Stimulated activated CD8-positive, alpha-beta memory T cell treated with anti-CD3 and anti-CD28 coated beads, Interleukin-7, amount 100 ng/mL, for 24 hours (primary cell): Measurements from ENCODE around the gene RNU6-1.

Experiments used
- DNase-seq: peaks from one replicate; pipeline ENCODE4 v3.0.0-alpha.2; 2020; ENCODE audit warnings: low read depth

The RNU6-1 gene

GRCh38 chr15:67820992-67821783, 18.7 kb downstream of the RNU6-1 start:
- DNase-seq = no peak

DNA sequence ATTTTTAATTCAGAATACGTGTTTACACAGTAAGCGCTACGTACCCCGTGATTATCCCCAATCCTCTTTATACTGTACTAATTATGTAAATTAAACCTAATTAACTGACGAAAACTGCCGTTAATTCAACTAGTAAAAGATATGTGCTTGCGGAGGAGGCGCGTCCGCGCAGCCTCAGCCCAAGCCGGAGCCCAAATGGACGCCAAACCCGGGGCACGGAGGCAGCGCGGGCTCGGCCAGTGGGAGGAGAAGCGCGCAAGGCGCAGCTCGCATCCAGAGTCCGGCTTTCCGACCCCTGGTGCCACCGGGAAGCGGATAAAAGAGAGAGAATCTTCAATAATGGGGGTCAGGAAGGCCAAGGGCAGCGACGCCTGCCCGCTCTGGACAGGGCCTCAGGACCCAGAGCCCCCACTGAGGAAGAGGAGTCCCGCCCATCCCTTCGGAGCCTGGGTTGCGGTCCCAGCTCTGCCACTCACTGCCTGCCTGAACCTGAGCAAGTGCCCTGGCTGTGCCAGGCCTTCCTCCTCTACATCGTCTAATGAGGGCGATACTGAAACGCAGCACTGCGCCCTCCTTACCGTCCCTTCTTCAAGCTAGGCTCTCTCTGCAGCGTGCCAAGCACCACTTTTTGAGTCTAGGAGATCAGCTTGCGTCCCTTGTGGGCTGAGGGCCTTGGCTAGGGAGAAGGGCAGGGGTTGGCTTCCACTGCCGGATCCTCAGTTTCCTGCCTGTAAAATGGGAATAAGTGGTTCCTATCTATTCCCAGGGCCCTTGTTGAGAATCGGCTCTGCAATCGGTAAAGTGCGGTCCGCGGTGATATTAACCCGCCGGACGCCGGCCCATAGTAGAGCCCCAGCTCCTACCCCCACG, 19.5 kb downstream of the RNU6-1 start:
- DNase-seq = no peak

DNA sequence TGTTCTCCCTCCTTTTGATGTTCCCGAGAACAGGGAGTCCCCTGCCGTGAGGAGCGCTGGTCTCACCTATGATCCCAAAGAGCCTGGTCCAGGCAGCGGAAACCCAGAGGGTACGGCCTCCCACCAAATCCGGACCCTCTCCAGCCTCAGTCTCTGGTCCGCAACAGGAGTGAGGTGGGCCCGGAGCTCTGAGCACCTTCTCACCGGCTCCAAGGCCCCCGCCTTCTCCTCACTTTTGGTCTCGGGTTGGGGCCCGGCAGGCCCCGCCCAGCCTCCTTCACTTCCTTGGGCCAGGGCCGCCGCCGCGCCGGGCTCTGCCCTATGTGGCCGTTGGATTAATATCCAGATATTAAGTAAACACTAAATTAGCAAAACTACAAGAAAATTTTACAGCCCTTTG, 20.2 kb downstream of the RNU6-1 start:
- DNase-seq = no peak

DNA sequence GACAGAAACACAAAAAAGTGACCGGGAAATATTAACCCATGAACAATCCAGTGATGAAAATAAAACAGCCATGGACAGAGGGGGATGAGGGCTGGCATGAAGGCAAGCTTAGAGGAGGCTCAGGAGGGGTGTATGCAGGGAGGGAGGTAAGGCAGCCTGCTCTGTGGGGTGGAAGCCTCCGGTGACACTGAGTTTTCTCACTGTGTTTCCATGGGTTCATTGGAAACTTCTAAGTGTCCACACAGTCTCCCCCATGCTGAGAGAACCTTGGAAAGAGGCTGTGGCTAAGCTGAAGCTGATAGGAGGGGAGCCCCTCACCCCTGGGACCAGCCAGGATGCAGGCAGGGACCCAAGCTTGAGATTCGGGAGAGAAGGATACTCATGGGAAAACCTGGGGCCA, 21.4 kb downstream of the RNU6-1 start:
- no peak for DNase-seq

GRCh38 chr15:67816668-67817067, 23.2 kb downstream of the RNU6-1 start:
- no peak for DNase-seq

- no peak for DNase-seq
Observed at GRCh38 chr15:67815036-67815592, 24.7 kb downstream of the RNU6-1 start.

DNA sequence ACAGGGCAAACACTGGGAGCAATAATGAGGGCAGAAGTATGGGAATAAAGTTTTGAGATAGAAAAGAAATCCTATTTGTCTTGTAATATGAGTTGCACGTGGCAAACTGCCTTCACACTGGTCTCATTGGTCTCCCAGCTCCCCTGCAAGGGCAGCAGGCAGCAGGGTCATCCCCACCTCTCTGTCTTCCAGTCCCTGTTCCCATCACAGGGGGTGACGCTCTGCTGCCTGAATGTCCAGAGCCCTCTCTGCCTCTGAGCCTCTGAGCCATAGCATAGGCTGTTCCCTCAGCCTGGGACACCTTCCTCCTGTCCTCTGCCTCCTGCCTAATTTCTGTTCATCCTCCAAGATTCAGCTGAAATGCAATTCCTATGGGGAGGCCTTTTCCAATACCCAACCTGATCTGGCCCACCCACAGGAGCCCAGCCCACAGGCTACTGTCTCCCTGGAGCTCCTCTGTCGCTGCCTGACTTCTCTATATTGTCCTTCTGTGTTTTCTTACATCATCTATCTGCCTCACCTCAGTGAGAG, 26.7 kb downstream of the RNU6-1 start:
- no peak for DNase-seq

- DNase-seq = no peak
Observed at GRCh38 chr15:67812241-67812644, 27.6 kb downstream of the RNU6-1 start.

GRCh38 chr15:67809866-67810265, 30.0 kb downstream of the RNU6-1 start:
- DNase-seq = no peak

- no peak for DNase-seq
Observed at GRCh38 chr15:67809441-67809840, 30.4 kb downstream of the RNU6-1 start.

DNA sequence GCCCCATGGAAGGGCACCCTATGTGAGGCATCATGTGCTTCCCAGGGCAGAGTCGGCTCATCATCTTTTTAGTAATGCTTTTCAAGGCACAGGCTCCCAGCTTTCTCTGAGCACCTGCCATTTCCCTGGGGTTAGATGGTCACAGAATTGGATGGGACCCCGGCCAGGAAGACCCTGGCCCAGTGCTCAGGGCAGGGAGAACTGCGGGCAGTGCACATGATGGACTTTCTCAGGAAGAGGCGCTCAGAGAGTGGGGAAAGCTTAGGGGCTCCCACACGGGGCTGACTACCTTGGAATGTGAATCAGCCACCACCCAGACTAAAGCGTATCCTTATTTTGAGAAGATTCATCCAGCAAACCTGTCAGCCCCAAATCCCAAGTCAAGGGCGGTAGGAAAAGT, 31.0 kb downstream of the RNU6-1 start:
- DNase-seq = no peak

DNA sequence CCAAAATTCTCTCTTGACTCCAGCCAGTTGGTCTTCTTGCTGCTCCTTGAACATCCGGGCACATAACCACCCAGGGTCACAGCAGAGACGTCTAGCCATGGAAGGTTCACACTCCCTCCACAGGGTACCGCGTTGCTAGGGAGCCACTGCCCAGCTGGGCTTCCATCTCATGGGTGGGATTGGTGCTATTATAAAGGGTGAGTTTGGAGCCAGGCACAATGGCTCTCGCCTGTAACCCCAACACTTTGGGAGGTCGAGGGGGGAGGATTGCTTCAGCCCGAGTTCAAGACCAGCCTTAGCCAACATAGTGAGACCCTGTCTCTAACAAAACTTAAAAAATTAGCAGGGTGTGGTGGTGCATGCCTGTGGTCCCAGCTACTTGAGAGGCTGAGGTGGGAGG, 32.0 kb downstream of the RNU6-1 start:
- no peak for DNase-seq

DNA sequence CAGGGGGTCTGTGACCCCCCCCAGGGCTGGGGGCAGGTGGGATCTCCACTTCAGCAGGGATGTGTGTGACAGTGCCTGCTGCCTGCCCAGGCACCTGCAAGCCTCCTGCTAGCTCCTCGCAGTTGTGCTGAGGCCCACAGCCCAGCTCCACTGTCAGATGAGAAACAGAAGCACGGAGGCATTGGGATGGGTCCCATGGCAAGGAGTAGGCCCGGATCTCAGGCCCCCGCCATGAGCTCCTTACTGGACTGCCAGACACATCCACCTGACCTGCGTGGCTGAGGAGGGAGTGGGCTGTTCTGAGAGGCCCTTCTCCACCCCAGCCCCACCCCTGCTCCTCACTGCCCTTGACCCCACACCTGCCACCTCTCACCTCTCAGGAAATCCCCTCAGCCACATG, 32.7 kb downstream of the RNU6-1 start:
- no peak for DNase-seq

- no peak for DNase-seq
Observed at GRCh38 chr15:67806536-67806935, 33.3 kb downstream of the RNU6-1 start.

DNA sequence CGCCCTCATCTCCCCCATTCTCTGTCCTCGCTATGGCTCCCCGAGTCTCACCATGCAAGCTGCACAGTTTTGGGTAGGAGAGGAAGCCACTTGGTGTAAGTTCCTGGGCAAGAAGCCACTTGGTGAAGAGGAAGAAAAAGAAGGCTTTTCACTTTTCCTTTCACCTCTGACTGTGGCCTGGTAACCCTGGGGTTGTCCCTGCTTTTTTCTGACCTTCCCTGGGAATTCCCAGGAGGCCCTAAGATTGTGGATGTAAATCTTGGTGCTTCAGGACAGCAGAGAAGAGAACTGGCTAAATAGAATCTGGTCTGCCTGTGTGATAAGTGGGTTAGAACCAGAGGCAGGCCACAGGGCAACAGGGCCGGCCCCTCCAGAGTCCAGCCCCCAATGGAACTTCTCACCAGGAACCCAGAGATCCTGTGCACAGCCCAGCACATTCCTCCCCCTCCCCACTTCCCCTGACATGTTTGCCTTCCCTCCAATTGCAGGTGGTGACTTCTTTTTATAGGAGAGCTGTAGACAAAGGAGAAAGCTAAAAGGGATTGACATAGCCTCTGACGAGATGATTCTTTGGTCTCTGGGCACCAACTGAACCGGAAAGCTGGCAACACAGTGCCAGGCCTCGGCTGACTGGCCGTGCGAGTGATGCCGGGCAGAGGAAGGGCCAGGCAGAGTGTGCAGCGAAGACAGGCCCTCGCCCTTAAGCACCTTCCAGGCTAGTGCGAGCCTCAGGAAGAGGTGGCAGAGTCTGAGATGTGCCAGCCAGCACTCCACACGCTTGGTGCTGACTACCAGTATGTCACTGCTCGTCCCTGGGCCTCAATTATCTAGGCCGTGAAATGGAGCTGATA, 34.0 kb downstream of the RNU6-1 start:
- DNase-seq = no peak

GRCh38 chr15:67805008-67805665, 34.7 kb downstream of the RNU6-1 start:
- DNase-seq = no peak

- no peak for DNase-seq
Observed at GRCh38 chr15:67803996-67804843, 35.6 kb downstream of the RNU6-1 start.

GRCh38 chr15:67803299-67803698, 36.5 kb downstream of the RNU6-1 start:
- no peak for DNase-seq

GRCh38 chr15:67801926-67802914, 37.6 kb downstream of the RNU6-1 start:
- DNase-seq = no peak
